NCI-H2081 (cell line): ENCODE data around the gene PCED1B.

Source experiments
- DNase-seq, 2 experiments: peaks; one replicate each; lab custom pipeline; 2025; lab: John Stamatoyannopoulos, UW

PCED1B gene

DNA sequence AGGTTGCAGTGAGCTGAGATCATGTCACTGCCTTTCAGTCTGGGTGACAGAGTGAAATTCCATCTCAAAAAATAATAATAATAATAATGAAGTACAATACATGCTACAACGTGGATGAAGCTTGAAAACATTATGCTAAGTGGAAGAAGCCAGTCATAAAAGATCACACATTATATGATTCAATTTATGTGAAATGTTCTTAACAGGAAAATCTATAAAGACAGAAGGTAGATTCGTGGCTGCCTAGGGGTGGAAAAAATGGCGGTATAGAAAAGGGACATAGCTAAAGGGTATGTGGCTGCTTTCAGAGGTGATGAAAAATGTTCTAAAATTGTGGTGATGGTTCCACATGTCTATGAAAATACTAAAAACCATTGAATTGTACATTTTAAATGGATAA lies 41.3 kb downstream of the PCED1B start:
- no peak for DNase-seq

DNA sequence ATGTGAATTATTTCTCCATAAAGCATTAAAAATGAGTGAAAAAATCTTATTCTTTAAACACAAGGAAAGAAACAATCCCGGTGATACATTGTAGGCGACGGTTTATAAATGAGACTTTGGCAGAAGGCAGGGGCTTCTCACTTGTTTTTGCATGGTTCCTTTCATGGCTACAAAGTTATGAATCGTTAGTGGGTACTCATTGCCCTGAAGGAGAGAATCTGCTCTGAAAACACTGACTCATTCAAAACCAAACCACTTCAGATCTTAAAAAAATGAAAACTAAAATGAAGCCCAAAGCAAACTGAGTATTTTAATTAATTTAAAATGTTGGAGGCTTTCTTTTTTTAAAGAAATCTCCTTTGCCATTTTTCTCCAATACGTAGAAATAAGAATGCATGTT lies 41.7 kb downstream of the PCED1B start:
- no peak for DNase-seq

DNA sequence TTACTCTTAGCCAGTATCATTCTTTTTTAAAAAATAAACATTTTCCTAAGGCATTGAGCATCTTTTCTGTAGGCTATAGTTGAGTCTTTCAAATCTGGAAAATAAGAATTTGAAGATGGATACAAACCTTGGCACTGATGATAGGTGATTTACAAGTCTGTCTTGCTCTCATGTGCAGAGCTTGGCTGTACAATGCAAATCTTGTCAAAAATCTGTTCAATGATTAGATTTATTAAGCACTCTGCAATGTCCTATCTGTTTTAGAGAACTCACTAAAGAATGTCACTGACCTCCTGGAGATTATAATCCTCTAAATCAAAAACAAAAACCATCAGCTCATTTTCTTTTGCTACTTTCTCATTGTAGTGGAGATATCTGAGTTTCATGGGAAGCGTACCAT lies 43.2 kb downstream of the PCED1B start:
- no peak for DNase-seq

DNA sequence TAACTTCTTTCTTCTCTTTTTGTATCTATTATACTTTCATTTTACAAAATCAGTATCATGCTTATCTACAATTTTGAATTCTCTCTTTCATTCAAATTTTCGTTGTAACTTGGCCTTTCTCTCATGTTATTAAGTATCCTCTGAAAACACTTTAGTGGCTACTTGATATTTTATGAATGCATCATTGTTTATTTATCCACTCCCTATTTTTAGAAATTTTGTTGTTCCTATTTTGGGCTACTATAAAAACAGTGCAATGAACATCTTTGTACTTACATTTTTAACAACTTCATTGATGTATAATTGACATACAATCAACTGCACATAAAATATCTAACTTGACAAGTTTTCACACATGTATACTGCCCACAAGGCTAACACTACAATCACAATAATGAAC lies 44.3 kb downstream of the PCED1B start:
- DNase-seq = no peak

DNA sequence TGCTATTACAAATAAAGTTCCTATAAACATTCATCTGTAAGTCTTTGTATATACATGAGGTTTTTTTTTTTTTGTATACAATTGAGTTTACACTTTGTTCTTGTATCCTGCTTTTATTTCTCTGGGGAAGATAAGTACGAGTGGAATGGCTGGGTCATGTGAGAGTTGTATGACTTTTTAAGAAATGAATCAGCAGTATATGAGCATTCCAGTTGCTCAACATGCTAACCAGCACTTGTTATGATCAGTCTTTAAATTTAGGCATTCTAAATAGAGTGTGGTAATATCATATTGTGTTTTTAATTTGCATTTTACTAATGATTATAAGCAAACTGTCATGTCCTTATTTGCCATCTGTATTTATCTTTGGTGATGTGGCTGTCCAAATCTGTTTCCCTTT lies 45.0 kb downstream of the PCED1B start:
- no peak for DNase-seq

DNA sequence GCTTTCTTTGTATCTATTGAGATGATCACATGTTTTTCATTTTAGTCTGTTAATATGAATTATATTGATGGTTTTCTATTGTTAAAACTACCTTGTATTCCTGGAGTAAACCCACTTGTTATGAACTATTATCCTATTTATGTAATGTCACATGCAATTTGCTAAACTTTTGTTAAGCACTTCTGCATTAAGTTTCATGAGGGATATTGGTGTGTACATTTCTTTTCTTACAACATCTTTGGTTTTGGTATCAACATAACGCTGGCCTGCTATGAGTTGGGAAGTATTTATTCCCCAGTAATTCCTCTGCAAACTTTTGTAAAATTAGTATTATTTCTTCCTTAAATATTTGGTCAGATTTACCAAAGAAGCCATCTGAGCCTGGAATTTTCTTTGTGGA lies 46.8 kb downstream of the PCED1B start:
- no peak for DNase-seq

DNA sequence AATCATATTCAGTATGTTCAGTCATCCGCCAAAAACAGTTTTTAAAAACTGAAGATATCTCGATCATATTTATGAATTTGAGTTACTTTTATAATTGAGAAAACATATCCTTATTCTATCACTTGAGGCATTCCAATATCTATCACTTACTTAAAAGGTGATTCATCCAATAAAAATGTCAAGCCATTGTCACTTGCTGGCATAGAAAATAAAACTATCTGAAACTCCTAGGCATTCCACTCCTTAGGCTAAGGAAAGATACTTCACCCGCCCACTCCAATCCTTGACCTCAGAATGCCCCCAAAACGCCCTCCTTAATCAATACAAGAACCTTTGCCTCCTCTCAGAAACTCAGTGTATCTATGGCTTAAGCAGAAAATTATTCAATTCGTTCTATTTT lies 51.6 kb downstream of the PCED1B start:
- DNase-seq = no peak

DNA sequence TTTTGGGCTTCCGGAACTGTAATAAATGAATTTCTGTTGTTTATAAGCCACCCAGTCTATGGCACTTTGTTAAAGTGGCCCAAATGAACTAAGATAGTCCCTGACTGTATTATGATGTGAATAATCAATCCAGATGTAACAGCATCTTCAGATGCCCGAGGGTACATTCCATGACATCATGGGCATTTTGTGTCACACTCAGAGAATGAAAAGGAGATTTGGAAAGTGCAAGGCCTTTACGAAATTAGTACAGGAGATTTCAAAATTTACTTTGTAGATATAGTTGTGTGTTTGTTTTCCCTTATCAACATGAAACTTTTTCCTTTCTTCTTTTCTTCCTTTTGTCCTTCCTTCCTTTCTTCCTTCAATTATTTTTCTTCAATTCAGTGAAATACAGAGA lies 54.6 kb downstream of the PCED1B start:
- no peak for DNase-seq

DNA sequence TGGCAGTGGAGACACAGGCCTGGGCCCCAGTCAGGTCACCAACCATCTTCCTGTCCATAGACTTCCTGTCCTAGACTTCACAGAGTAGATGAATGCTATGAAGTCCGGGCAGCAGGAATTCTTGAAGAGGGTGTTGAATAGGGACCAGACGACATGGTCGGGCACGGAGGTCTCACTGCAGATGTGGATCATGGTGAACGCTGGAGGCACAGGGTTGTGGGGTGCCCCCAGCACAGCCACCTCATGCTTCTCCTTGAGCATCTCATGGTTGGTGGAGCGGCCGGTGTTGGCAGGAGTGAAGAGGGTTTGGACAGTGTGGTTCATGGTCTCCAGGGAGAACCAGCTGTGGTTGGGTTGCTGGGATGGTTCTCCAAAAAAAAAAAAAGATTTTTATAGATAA lies 56.2 kb downstream of the PCED1B start:
- no peak for DNase-seq

DNA sequence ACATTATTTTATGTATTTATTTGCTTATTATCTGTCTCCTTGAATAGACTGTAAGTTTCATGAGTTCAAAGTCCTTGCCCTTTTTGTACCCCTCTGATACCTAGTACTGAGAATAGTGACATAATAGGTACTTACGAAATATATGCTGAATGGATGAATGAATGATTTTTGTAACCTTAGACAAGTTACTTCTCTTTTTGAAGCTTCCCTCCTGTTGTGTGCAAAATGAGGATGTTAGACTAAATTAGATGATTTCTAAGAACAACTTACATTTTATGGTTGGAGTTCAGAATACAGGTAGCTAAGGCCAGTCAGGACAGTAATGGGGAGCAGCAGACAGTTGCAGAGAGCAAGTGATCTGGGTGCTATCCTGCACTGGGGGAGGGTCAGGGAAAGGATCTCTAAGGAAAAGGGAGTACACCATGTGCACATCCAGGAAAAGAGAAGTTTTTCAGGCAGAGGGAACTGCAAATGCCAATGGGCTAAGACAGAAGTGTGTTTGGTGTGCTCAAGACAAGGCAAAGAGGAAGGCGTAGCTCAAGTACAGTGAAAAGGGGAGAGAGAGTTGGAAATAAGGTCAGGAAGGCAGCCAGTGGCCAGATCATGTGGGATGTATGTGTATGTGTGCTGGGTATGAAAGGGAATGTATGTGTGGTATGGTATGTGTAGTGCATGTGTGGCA lies 59.7 kb downstream of the PCED1B start:
- DNase-seq = no peak

DNA sequence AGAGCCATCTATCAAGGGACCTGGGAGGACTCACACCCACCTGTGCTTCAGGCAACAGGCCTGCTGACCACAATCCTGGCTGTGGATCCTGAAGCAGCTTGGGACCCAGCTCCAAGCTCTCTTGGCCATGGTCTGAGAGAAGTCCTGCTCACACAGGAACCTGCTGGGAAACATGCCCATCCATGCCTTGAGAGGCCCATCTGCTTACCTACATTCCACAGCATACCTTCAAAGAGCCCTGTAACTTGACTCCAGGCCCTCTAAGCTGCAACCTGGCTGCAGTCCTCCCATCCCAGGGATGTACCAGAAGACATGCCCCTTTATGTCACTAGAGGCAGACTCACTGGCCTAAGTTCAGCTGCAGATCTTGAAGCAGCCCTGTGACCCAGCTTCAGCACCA lies 62.0 kb downstream of the PCED1B start:
- no peak for DNase-seq

DNA sequence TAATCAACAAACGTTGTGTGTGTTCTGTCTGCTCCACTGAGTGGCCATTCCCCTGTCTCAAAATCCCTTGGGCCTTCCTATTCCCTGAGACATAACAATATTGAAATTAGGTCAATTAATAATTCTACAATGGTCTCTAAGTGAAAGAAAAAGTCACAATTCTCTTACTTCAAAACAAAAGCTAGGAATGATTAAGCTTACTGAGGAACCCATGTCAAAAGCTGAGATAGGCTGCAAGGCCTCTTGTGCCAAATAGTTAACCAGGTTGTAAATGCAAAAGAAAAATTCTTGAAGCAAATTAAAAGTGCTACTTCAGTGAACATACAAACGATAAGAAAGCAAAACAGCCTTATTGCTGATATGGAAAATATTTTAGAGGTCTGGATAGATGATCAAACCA lies 65.3 kb downstream of the PCED1B start:
- DNase-seq = no peak

DNA sequence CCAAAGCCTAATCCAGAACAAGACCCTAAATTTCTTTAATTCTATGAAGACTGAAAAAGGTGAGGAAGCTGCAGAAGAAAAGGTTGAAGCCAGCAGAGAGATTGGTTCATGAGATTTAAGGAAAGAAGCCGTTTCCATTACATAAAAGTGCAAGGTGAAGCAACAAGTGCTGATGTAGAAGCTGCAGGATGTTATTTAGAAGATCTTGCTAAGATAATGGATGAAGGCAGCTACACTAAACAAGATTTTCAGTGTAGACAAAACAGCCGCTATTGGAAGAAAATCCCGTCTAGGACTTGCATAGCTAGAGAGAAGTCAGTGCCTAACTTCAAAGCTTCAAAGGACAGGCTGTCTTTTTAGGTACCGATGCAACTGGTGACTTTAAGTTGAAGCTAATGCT lies 65.8 kb downstream of the PCED1B start:
- DNase-seq = no peak

DNA sequence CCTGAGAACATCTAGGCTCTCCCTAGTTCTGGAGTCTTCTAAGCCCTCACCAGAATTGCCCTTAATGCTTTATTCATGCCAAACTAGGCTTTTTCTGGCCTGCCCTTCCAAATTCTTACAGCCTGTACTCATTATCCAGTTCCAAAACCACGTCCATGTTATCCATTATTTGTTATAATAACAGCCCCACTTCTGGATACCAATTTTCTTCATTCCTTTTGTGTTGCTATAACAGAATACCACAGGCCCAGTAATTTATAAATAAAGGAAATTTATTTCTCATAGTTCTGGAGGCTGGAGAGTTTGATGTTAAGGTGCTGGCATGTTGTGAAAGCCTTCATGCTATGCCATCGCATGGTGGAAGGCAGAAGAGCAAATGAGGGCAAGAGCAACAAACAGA lies 68.3 kb downstream of the PCED1B start:
- DNase-seq = no peak

DNA sequence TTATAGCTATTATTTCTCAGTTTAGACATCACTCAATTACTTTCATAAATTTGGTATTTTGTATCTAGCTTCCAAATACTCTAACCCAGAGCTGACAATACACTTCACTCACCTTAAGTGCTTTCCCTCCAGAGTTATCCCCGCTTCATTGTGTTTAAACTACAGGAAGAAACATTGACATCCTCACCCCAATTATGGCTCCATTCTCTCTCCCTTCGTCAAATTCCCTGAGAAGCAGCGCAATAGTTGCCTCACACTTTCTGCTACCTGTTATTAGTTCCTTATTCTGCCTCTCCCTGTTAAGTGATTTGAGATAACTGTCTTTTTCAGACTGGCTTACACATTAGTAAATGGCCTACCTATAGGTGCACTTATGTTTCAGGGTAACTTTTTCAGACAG lies 69.7 kb downstream of the PCED1B start:
- DNase-seq = no peak

DNA sequence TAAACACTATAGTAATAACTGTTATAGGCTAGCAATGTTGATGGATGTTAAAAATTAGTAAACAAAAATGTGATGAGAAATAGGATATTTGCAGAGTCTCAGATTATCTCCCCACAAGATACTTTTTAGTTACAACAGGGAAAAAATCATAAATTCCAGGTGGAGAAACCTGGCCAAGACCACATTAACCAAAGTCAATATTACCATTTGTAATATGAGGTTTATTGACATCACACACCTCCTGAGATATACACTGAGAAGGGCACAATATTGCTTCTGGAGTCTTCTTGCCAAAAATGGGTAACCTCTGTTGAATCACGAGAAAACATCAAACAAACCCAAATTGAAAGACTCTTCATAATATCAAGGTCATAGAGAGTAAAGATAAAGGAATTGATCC lies 72.7 kb downstream of the PCED1B start:
- no peak for DNase-seq

DNA sequence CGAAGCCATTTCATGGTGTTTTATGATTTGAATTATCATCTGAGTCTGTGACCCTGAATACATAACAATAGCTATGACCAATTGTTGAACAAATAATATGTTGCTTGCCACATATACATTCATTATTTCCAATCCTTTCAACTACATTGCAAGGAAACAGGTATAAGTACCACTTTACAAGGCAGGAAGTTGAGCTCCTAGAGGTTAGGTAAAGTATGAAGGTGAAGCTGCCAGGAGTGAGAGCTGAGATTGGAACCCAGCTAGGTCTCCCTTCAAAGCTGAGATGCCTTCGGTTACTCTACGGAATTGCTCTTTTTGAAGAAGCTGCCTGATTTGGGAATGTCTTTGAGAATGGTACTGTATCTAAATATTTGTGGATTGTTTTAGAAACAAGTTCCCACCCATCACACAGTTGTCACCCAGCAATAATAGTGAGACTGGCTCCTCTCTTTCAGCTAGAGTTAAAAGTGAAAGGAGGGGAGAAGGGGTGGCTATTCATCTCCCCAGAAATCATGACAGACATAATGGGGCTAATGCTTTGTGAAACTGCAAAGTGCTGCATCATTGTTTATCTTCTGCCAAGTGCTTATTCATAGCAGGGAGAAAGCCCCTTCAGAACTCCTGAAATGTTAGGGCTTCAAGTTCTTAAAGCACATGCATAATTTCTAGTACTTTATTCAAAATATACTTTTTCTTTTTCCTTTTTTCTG lies 76.2 kb downstream of the PCED1B start:
- no peak for DNase-seq

DNA sequence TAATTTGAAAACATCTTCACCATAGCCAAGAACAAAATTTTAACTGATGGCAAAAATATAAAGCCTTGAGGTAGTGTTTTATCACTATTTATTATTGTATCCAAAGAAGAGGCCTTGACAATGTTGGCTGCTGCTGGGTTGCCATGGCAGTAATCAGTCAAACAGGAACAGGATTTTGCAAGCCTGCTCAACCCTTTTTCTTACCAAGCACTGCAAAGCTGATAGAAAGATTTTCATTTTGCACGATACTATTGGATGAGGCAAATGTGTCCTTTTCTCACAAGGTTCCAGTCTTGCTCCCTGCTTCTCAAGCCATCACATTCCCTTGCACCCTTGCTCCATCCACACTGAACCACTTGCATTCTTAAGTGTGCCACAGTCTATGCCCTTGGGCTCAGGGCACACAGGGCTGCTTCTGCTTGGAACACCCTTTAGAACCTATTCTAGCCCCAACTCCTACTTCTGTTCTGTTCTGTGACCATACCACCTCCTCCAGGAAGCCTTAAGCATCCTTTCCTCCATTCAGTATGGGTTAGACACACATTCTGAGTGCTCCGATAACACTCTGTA lies 76.8 kb downstream of the PCED1B start:
- DNase-seq = no peak

DNA sequence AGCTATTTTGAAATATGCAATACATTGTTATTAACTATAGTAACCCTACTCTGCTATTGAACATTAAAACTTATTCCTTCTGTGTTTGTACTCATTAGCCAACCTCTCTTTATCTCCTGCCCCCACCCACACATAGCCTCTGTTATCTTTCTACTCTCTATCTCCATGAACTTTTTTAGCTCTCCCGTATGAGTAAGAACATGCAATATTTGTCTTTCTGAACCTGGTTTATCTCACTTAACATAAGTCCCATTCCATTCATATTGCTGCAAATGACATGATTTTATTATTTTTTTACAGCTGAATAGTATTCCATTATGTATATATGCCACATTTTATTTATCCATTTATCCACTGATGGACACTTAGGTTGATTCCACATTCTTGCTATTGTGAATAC lies 79.4 kb downstream of the PCED1B start:
- no peak for DNase-seq

DNA sequence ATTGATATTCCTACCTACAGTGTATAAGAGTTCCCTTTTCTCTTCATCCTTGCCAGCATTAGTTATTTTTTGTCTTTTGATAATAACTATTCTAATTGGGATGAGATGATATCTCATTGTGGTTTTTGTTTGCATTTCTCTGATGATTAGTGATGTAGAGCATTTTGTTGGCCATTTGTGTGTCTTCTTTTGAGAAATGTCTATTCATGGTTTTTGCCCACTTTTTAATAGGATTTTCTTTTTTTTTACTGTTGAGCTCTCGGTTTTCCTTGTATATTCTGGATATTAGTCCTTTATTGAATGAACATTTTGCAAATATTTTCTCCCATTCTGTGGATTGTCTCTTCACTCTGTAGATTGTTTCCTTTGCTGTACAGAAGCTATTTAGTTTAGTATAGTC lies 79.9 kb downstream of the PCED1B start:
- DNase-seq = no peak

DNA sequence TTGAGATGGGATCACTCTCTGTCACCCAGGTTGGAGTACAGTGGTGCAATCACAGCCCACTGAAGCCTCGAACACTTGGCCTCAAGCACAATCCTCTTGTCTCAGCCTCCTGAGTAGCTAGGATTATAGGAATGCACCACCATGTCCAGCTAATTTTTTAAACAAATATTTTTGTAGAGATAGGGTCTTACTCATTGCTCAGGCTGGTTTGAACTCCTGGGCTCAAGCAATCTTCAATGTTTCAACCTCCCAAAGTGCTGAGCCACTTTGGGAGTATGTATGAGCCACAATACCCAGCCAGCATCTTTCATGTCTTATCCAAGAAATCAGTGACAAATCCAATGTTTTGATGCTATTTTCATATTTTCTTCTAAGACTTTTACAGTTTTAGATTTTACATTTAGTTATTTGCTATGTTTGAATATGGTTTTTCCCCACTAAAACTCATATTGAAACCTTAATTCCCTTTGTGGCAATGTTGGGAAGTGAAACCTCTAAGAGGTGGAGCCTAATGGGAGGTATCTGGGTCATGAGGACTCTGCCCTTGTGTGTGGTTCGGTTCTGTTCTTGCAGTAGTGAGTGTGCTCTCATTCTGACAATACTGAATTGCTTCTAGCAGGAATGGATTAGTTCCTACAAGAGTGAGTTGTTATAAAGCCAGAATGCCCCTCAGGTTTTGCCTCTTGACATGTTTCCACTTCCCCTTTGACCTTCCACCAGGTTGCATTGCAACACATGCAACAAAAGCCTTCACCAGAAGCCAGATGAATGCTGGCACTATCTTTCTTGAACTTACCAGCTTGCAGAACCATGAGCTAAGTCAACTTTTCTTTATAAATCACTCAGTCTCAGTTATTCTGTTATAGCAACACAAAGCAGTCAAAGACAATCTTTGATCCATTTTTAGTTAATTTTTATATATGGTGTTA lies 81.2 kb downstream of the PCED1B start:
- DNase-seq = no peak

DNA sequence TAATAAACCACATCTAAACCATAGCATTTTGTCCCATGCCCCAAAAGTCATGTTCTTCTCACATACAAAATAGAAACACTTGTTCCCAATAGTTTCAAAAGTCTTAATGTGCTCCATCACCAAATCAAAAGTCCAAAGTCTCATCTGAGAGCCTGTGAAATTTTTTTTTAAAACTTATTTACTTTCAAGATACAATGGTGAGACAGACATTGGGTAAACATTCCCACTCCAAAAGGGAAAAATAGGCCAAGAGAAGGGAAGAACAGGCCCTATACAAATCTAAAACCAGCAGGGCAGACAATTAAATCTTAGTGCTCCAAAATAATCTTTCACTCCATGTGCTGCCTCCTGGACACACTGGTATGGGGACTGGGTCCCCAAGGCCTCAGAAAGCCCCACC lies 84.7 kb downstream of the PCED1B start:
- DNase-seq = no peak
